Mesodermal cell (in vitro differentiated cells): Measurements from ENCODE around the gene SORCS2.

Experiments
- H3K27ac ChIP-seq: 2 replicates; pipeline ENCODE4 v1.7.0; 2013; ENCODE audit warnings: mild to moderate bottlenecking, low read depth, low read length, moderate library complexity; ENCODE audit not compliant: severe bottlenecking
- H3K36me3 ChIP-seq: 2 replicates; pipeline ENCODE4 v1.7.1; 2013; ENCODE audit warnings: mild to moderate bottlenecking, low read length, moderate library complexity; ENCODE audit not compliant: control insufficient read depth, insufficient read depth
- H3K4me1 ChIP-seq: one replicate; pipeline ENCODE4 v1.7.1; 2013; ENCODE audit warnings: mild to moderate bottlenecking, low read length; ENCODE audit not compliant: insufficient read depth, control insufficient read depth, poor library complexity, severe bottlenecking
- H3K4me3 ChIP-seq: 2 replicates; pipeline ENCODE4 v1.7.0; 2013; ENCODE audit warnings: low read length, control low read depth, mild to moderate bottlenecking; ENCODE audit not compliant: insufficient read depth, poor library complexity, severe bottlenecking; ENCODE audit errors: extremely low read depth
- H3K9me3 ChIP-seq: 2 replicates; pipeline ENCODE4 v1.7.1; 2013; ENCODE audit warnings: mild to moderate bottlenecking, low read length, moderate library complexity; ENCODE audit not compliant: control insufficient read depth
- WGBS, 2 experiments: methylation state at CpG; one replicate each; pipeline ENCODE4 v1.1.5; 2013; ENCODE audit warnings: missing lambda C conversion rate in 2 of 2; ENCODE audit not compliant: insufficient coverage in 2 of 2; 5-methylcytosine and 5-hydroxymethylcytosine counted together

SORCS2 gene

DNA sequence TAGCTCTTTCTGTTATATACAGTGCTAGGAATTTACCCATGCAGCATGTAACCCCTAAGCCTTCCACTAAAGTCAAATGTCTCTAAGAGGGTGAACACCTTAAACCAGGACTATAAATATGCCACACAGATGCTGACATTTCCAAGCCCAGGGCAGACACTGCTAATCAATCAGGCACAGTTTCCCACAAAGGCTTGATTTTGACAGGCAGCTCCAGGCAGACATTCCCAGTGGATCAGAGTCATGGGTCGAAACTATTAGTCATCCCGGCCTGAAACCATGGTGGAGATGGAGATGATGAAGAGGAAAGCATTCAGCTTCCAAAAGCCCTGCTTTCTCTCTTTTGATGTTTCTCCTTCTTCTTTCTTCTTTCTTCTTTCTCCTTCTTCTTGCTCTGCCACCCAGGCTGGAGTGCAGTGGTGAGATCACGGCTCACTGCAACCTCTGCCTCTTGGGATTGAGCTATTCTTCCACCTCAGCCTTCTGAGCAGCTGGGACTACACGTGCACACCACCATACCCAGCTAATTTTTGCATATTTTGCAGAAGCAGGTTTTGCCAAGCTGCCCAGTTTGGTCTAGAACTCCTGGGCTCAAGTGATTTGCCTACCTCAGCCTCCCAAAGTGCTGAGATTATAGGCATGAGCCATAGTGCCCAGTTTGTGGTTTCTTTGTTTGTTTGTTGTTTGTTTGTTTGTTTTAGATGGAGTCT lies 21.0 kb upstream of the SORCS2 start:
- Histone ChIP-seq H3K27ac (no peak overlapping the region), H3K36me3 (no peaks in the 10 kb centered on the region), H3K4me1 (no peaks in the 10 kb centered on the region), H3K9me3 (no peaks in the 10 kb centered on the region), H3K4me3 (no peak overlapping the region)
- 71 to 89% methylated on average over 2 to 4 of the region's 4 CpGs for WGBS, 2 experiments

DNA sequence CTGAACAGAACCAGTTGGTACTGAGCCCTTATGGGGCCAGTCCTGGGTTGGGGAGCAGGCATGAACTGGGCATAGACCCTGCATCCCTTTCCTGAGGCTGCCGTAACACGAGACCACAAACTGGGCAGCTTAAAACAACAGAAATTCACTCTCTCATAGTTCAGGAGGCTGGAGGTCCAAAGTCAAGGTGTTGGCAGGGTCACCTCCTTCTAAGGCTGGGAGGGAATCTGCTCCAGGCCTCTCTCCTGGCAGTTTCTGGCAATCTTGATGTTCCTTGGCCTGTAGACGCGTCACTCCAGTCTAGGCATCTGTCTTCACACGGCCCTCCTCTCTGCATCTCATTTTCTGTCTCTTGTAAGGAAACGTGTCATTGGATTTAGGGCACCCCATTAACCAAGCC lies 19.8 kb upstream of the SORCS2 start:
- H3K4me1 ChIP-seq: no peaks in the 10 kb centered on the region
- H3K36me3 ChIP-seq: no peaks in the 10 kb centered on the region
- no peak overlapping the region for H3K27ac ChIP-seq
- H3K9me3 ChIP-seq: no peaks in the 10 kb centered on the region
- H3K4me3 ChIP-seq: no peak overlapping the region
- 95% methylated on average over 6 of the region's 6 CpGs; no CpG with 5 or more reads in 1 of the 2 experiments for WGBS, 2 experiments

DNA sequence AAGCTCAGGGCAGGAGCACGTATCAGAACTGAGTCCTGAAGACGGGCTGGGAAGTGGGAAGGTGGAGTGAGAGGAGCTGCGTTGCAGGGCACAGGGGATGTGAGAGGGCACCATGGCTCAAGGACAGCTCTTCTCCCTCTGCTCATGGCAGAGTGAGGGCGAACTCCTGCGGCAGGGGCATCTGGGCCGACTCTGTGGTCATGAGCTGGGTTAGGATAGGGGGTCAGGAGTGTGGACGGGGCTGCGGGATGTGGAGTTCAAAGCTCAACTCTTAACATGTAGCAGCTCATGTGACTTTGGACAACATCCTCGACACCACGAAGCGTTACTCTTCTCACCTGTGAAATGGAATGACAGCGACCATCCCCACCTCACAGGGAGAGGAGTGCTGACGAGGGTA lies 19.4 kb upstream of the SORCS2 start:
- 92 to 95% methylated on average over 9 to 12 of the region's 13 CpGs for WGBS, 2 experiments
- Histone ChIP-seq H3K27ac (no peak overlapping the region), H3K9me3 (no peaks in the 10 kb centered on the region), H3K4me1 (no peaks in the 10 kb centered on the region), H3K36me3 (no peaks in the 10 kb centered on the region), H3K4me3 (no peak overlapping the region)

DNA sequence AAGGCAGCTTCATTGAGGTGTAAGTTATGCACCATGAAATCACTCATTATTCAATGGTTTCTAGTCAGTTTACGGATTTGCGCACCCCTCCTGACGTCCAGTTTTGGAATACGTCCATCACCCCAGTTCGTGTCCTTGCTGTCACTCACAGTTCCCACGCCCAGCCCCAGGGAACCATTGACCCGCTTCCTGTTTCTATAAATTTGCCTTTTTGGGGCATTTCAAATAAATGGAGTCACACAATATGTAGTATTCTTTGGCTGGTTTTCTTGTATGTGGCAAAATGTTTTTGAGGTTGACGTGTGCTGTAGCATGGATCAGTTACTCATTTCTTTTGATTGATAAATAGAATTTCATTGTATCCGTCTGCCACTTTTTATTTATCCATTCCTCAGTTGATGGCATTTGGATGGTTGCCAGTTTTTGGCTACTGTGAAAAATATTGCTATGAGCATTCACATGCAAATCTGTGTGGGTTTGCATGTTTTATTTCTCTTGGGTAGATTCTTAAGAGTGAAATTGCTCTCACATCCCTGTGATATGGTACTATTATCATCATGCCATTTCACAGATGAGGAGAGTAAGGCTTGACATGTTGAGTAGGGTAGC lies 18.4 kb upstream of the SORCS2 start:
- Histone ChIP-seq H3K36me3 (no peaks in the 10 kb centered on the region), H3K9me3 (peaks cover 2% of the 10 kb centered on the region), H3K4me1 (no peaks in the 10 kb centered on the region), H3K4me3 (no peak overlapping the region), H3K27ac (no peak overlapping the region)
- WGBS, 2 experiments: 88 to 95% methylated on average over 7 to 8 of the region's 9 CpGs

DNA sequence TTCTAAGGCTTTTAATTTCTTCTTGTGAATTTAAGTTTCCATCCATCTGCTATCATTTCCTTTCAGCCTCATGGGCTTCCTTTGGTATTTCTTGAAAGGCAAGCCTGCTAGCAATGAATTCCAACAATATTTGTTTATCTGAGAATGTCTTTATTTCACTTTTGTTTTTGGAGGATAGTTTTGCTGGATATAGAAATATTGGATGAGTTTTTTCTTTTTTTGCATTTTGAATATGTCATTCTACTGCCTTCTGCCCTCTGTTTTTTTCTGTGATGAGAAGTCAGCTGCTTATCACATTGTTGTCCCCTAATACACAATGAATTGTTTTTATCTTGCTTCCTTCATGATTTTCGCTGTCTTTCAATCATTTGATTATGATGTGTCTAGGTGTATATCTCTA lies 13.2 kb upstream of the SORCS2 start:
- peaks cover 10% of the 10 kb centered on the region for H3K9me3 ChIP-seq
- no peak overlapping the region for H3K27ac ChIP-seq
- H3K4me1 ChIP-seq: no peaks in the 10 kb centered on the region
- no peak overlapping the region for H3K4me3 ChIP-seq
- WGBS, 2 experiments: no CpG with 5 or more reads among the region's 1 CpG
- no peaks in the 10 kb centered on the region for H3K36me3 ChIP-seq

DNA sequence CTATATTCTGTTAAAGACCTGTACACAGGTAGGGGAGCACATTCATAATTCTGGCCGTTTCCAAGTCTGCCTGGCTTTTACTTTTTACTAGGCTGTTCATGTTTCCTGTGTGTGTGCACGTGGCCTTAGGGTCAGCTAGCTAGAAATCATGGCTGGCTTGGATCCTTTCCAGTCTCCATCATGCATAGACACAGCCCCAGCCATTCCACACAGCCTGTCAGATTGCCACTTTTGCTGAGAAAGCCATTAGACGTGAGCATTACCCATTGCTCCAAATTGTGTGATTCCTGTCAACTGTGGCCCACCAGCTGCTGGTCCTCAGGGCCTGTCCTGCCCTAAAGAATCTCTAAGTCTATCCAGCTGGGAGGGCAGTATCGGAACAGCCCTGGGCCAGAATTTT lies 11.4 kb upstream of the SORCS2 start:
- H3K4me1 ChIP-seq: no peaks in the 10 kb centered on the region
- H3K4me3 ChIP-seq: no peak overlapping the region
- H3K9me3 ChIP-seq: peaks cover 10% of the 10 kb centered on the region
- H3K27ac ChIP-seq: no peak overlapping the region
- WGBS, 2 experiments: 82 to 91% methylated on average over 2 to 3 of the region's 4 CpGs
- no peaks in the 10 kb centered on the region for H3K36me3 ChIP-seq

DNA sequence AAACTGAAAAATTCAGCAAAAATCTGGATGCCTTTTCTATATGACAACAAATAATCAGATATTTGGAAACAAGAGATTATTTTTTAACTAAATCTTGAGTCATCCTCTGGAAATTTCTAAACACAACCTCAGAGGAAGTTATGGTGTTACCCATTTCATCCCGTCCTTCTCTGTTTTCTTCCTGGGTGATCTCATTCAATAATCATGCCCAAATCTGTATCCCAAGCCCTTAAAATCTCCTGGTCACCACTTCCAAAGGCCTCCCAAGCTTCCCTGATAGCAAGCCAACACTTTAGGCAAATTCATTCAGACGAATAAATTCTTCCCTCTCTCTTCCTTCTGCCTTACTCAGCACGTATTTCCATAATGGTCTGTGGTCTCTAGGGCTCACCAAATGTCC lies 9.7 kb upstream of the SORCS2 start:
- Histone ChIP-seq H3K27ac (no peak overlapping the region), H3K9me3 (peaks cover 10% of the 10 kb centered on the region), H3K4me1 (no peaks in the 10 kb centered on the region), H3K4me3 (no peak overlapping the region), H3K36me3 (no peaks in the 10 kb centered on the region)
- 70 to 79% methylated on average over 2 of the region's 3 CpGs for WGBS, 2 experiments

DNA sequence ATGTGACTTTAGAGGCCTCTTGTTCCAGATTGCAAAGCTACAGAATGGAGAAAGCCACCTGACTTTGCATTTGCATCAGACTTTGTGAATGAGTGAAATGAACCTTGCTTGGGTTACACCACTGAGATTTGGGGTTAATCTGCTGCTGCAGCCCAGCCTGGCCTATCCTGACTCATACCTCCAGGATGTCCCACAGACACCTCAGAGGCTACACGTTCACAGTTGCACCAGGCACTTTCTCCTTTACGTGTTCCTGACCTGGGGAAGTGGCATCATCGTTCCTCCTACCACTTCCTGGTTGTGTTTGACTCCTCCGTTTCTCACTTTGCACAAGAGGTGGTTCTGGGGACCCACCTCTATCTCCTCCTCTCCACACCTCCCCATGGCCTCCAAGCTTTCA lies 9.2 kb upstream of the SORCS2 start:
- H3K36me3 ChIP-seq: no peaks in the 10 kb centered on the region
- peaks cover 10% of the 10 kb centered on the region for H3K9me3 ChIP-seq
- WGBS, 2 experiments: 84 to 85% methylated on average over 4 of the region's 4 CpGs
- no peaks in the 10 kb centered on the region for H3K4me1 ChIP-seq
- no peak overlapping the region for H3K4me3 ChIP-seq
- no peak overlapping the region for H3K27ac ChIP-seq

DNA sequence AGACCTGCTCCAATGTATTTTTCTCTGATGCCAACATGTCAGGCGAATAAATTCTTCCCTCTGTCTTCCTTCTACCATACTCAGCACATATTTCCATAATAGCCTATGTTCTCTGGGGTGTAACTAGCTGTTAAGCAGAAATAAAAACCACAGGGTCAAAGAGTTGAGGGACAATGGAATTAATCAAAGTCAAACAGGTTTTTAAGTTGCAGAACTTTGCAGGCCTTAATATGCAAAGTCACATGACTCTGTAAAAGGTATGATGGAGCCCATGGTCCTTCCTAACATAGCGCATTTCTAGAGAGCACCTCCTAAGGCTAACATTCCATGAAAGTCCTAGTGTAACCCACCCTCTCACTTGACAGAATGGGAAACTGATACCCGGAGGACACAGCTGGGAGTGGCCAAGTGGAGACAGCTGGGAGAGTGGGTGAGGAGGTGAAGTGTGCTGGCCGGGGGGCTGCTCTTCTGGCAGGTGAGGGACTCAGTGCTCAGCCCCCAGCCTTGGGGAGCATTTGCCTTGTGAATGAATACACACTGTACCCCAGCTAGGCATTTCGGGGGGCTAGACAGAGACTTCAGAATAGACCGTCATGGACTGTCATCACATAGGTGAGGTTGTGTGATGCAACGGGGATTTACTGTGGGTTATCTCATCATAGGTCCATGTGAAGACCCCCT lies 8.4 kb upstream of the SORCS2 start:
- Histone ChIP-seq H3K36me3 (no peaks in the 10 kb centered on the region), H3K4me3 (no peak overlapping the region), H3K27ac (no peak overlapping the region), H3K4me1 (no peaks in the 10 kb centered on the region), H3K9me3 (peaks cover 8% of the 10 kb centered on the region)
- WGBS, 2 experiments: 89 to 91% methylated on average over 1 to 4 of the region's 7 CpGs

DNA sequence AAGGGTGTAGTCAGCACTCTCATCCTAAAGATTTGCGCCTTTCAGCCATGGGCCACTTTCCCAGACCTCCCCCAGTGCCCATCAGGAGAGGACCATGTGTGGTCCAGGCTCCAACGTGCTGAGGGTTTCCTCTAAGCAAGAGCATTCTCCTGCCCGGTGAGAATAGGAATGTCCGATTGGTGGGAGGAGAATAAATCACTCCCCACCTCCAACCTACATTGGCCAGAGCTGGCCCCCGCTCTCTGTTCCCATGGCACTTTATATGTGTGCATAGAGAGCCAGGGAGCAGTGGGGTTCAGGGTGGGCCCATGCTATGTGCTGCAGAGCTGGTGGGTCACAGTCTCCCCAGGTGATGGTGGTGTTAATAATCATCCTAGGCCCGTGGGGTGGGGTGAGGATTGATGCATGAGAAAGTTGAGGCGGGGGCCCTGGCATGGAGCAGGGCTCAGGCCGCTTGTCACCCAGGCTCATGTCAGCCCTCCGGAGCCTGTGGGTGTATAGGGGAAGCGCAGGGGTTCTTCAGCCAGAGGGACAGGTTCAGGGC lies 6.8 kb upstream of the SORCS2 start:
- no peaks in the 10 kb centered on the region for H3K9me3 ChIP-seq
- 89 to 100% methylated on average over 1 to 8 of the region's 10 CpGs for WGBS, 2 experiments
- no peak overlapping the region for H3K27ac ChIP-seq
- H3K36me3 ChIP-seq: no peaks in the 10 kb centered on the region
- H3K4me1 ChIP-seq: no peaks in the 10 kb centered on the region
- no peak overlapping the region for H3K4me3 ChIP-seq

DNA sequence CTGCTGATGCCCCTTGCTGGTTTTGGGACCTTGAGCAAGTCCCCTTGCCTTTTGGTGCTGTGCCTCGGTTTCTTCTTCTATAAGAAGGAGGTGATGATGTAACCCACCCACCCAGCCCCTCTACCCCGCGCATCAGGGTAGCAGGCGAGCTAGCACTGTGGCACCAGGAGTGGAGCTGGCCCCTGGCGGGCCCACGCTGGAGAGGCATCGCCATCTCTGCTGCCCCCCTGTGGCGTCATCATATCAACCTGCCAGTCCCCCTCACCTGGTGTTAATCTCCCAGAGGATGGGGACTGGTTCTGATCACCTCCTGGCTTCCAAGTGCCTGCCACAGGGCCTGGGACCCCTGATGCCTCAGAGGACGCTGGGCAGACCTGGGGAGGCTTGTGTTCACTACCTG lies 6.3 kb upstream of the SORCS2 start:
- Histone ChIP-seq H3K4me1 (no peaks in the 10 kb centered on the region), H3K9me3 (no peaks in the 10 kb centered on the region), H3K4me3 (no peak overlapping the region), H3K27ac (no peak overlapping the region), H3K36me3 (no peaks in the 10 kb centered on the region)
- WGBS, 2 experiments: 39 to 79% methylated on average over 3 to 6 of the region's 9 CpGs
